Stimulated activated CD8-positive, alpha-beta memory T cell treated with anti-CD3 and anti-CD28 coated beads, Interleukin-7, amount 100 ng/mL, for 24 hours (primary cell): ENCODE data around the gene PTPRQ.
"Not testable (repeated sequence)": the region's sequence is repeated elsewhere in the genome, so short reads cannot be mapped to it uniquely, and the experiment has no call there.

Source experiments
- DNase-seq: peaks from one replicate; pipeline ENCODE4 v3.0.0-alpha.2; 2020; ENCODE audit warnings: low read depth

The PTPRQ gene

DNA sequence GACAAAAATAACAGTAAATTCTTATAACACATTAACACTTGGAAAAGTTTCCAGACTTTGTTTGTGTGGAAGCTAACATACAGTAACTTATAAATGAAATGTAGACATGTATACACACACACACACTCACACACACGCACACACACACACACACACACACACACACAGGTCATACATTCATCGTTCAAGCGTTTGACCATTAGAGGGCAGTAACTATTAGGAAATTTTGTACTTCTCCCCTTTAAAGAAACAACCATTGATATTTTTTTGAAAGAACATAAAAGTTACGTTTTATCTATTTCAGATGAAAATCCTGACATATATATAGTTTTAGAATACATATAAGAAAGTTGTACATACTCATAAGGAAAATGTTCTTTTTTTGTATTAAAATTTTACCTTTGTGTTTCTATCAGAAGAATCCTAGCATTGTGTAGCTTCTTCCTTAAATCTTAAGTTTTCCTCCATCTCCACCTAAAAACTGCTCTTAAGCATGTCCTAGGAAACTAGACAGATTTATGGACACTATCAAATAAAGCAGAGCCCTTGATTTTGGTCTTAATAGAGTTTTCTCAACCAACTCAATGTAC is 29.0 kb downstream of the PTPRQ start:
- no peak for DNase-seq

DNA sequence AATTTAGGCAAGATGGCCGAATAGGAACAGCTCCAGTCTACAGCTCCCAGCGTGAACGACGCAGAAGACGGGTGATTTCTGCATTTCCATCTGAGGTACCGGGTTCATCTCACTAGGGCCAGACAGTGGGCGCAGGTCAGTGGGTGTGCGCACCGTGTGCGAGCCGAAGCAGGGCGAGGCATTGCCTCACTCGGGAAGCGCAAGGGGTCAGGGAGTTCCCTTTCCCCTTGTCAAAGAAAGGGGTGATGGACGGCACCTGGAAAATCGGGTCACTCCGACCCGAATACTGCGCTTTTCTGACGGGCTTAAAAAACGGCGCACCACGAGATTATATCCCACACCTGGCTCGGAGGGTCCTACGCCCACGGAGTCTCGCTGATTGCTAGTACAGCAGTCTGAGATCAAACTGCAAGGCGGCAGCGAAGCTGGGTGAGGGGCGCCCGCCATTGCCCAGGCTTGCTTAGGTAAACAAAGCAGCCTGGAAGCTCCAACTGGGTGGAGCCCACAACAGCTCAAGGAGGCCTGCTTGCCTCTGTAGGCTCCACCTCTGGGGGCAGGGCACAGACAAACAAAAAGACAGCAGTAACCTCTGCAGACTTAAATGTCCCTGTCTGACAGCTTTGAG is 33.6 kb downstream of the PTPRQ start:
- DNase-seq: not testable (repeated sequence)

DNA sequence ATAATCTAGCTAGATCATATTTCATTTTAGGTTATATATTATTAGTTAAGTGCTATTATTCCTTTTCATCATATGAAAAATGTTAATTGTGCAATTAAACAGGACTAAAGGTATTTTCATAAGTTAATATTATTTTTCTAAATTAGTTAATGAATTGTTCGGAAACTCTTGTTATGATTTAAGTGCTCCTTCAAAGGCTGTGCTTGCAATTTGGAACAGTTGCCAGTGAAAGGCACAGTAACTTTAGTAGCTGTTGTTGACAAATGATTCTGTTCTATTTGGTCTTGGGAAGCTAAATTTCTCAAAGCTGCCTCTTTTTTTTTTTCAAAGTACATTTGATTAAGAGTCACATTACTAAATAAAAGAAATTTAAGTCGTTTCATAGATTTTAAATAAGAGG is 40.7 kb downstream of the PTPRQ start:
- no peak for DNase-seq

DNA sequence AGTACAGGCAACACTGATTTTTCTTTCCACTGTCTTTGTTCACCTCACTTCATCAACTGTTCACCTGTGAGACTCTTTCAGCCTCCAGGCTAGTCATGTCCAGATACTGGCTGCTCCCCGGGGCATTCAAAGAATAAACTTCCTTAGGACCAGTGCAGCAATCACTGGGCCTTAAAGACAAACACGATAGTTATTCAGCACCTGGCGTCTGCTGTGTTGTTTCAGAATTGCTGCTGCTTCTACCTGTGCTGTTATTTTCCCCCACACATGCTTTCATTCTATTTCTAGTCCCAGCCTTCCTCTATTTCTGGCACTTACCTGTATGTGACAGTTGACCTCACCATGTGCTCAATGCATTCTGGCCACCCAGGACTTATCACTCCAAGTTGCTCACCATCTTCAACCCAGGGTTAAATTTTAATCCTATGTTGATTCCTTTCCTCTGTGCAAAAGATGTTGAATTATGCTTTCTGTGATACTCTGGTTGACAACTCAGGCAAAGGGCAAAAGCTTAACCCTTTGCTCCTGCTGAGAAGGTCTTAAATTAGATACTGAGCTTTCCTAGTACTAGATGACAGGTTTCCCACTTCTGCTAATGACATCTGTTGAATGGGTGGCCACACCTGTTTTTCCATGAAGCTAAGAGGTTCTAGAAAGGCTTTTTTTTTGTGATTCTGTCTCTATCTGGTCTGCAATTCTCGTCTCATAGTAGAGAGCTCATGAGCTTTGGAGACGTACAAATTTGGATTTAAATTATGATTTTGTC is 41.4 kb downstream of the PTPRQ start:
- no peak for DNase-seq

DNA sequence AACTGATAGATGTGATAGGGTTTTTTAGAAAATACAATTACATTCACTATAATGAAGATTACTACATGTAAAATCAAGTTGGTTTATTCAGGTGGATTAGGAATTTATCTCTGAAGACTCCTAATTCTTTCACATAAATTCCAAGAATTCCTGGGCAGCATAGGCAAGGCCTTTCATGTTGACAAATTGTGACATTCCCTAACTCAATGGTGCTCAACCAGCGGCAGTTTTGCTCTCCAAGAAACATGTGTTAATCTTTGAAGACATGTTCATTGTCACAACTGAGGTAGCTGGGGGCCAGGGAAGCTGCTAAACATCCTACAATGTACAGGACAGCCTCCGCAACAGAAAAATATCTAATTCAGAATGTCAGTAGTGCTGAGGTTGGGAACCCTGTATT is 46.3 kb downstream of the PTPRQ start:
- DNase-seq: no peak

DNA sequence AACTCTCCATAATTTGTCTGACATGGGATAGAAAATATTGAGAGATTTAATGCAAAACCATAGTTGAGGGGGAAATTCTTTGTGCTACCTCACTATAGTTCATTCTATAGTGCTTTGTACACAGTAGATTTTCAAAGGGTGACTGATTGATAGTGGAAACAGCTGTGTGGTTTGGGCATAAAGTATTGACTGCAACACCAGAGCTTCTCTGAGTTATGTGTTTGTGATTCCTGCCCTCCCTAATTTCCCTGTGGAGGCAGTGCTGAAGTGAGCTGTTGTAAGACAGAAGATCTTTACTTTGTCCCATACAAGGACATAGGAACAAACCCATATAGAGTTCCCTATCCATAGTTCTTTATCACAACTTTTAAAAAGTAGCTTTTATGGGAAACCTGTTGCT is 47.1 kb downstream of the PTPRQ start:
- no peak for DNase-seq

DNA sequence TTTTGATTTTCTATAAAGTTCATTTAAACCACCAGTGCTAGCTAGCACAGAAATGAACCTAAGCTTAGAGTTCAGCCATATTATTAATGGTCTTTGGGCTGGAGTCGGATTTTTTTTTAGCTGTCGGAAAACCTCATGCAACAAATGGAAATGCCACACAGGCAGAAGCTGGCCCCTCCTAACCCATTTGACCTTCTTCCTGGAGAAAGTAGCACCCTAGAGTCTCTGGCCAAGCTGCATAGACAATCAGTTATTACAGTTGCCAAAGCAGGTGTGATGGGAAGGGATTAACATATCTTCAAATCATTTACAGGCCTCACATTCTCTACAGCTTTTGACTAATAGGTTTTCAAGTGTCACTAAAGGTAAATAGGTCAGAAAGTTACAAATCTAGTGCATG is 49.4 kb downstream of the PTPRQ start:
- DNase-seq: no peak

DNA sequence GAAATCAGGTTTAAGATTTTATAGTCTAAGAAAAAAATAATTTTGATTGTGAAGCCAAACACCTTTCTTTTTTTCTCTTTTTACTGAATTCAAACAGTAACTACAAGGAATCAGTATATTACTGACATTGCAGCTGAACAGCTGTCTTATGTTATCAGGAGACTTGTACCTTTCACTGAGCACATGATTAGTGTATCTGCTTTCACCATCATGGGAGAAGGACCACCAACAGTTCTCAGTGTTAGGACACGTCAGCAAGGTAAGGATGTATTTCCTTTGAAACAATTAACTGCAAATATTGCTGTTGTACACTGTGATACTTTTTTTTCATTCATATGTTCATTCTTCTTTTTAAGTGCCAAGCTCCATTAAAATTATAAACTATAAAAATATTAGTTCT is 50.8 kb downstream of the PTPRQ start:
- no peak for DNase-seq

DNA sequence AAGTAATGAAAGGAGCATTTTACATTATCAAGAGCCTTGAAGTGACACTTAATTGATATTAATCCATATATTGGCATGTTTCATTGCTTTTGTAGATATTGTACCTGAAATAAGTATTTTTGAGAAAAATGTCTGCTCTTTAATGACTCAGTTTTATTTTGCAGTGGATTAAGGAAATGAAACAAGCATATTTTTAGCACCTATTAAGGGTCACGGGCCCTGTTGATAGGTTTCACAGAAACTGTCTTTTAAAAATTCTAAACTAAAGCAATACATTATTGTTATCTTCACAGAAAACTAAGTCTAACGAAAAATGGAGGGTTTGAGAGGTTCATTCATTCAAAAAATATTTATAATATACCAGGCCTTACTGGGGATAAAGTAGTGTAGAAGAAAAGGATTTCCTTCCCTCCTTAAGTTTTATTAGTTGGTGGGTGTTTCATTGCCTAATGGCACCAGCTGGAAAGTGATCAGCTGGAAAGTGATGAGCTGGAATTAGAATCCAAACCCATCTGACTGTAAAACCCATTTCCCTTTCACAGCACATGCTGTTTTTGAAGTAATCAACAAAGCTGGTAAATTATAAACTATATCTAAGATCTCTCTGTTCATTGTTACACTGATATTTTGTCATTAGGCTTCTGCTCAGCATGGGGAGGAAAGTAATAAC is 54.2 kb downstream of the PTPRQ start:
- DNase-seq: no peak

DNA sequence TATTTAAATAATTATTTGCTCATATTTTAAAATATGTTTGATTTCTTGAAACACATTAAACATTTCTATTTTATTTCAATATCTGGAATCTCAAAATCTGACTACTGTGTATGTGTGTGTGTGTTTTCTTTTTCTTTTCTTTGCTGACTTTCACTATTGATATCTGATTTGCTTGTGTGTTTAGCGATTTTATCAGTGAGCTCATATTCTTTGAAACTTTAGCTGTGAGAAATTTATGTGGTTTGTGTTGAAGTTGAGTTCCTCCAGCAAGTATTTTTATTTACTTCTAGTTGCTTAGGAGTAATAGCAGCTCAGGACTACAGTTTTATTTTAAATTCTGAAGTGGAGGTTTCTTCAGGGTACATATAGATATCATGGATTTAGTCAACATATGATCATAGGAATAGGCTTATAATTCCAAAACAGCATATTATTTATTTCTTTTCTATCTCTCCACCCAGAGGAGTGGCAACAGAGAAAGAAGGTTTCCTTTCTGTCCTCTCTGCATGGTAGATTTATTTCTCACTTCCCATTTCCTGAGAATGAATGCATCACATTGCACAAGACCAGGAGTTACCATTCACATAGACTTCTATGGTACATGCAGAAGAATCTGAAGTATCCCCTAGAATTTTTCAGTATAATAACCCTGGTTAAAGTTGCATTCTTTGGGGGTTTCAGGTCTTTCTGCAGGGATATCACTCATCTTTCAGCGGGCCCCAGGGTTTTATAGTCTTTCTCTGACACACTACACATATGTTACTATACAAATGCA is 60.5 kb downstream of the PTPRQ start:
- no peak for DNase-seq

DNA sequence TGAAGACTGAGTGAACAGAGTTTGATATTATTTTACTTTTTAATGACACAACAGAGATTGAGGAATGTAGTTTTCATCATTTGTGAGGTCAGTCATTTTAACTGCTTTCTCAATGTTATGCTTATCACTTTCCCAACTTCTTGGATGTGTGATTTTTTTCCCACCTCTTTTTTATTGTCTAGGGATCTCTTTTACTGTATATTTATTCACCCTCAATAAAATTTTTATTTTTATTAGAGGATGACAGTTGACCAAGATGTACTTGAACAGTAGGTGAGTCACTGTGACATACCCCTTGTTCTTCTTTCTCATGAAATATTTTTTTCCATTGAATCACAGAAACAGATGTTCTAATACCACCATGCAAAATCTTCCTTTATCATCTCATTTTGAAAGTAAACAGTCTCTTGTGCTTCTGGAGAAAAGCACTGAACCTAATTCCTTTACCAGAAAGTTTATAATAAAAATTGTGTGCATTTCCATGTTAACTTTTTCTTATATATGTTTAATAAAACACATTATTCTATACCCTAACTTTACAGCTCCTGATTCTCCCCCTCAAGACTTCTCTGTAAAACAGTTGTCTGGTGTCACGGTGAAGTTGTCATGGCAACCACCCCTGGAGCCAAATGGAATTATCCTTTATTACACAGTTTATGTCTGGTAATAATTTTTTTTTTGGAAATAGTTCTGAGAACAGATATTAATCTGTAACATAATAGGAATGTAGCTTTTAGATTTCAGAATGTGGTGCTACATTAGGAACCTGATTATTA is 65.9 kb downstream of the PTPRQ start:
- DNase-seq: no peak

DNA sequence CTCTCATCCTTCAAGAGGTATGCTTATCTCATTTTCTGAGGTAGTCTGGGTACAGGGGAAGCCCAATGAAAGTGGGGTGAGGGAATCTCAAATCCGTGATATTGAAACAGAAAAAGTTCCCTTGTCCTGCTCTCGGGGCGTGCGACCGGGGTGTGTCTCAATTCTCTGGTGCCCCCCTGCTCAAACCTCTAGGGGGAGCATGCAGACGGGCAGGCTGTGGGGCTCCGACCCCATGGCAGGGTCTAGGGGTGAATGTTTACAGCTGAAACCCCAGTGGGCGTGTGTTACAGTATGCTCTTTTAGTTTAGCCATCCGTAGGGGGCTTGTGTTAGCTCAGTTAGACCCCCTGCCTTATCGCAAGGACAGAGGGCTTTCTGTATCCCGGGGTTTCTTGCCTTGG is 68.7 kb downstream of the PTPRQ start:
- no peak for DNase-seq

DNA sequence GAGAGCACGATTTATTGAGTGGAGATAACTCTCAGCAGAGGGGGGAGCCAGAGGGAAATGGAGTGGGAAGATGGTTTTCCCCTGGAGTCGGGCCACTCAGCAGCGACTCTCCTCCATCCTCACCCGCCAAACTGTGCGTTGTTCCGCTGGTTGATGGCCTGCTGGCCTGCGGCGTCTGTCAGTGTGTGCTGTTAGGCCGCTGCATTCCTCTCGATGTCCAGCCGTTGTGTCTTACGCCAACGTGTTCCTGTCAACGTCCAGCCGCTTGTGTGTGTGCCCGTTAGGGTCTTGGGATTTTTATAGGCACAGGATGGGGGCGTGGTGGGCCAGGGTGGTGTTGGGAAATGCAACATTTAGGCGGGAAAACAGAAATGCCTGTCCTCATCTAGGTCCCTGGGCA is 69.2 kb downstream of the PTPRQ start:
- no peak for DNase-seq

DNA sequence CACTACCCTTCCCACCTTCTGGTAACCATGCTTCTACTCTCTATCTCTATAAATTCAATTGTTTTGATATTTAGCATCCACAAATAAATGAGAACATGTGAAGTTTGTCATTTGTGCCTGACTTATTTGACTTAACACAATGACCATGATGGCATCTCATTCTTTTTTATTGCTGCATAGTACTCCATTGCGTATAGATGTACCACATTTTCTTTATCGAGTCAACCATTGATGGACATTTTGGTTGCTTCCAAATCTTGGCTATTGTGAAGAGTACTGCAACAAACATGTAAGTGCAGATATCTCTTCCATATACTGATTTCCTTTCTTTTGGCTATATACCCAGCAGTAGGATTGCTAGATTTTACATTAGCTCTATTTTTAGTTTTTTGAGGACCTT is 73.6 kb downstream of the PTPRQ start:
- no peak for DNase-seq

DNA sequence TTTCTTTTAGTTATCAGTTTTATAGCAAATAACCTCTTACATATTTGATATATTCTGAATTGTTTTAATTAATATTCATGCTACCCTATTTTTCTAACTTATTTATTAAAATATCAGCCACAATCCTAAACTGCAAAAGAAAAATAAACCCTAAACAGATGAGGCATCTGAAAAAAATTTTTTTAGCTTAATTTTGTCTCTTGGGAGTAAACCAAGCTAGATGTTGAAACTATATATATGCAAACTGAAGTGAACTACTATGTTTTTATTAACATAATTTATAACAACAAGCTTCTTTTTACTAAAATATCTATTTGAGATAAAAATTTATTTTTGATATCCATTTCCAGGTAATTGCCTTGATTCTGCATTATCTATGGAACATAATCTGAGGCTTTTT is 87.6 kb downstream of the PTPRQ start:
- DNase-seq: no peak

DNA sequence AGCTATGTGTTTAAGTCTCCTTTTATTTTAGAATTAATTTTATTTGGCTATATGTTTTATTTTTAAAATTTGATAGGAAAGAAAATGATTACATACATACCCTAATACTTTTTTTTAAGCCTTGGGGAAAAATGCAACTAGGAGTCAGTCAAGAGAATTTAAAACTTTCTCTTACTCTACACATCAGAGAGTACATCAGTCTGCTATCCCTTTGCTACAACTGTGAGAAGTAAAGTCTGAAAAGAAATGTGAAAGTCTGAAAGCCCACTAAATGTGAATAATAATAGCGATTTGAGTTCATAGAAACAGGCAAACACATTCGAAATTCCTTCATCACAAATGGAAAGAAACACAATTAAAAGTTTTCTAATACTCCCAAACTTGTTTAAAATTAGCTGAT is 95.0 kb downstream of the PTPRQ start:
- DNase-seq: no peak

DNA sequence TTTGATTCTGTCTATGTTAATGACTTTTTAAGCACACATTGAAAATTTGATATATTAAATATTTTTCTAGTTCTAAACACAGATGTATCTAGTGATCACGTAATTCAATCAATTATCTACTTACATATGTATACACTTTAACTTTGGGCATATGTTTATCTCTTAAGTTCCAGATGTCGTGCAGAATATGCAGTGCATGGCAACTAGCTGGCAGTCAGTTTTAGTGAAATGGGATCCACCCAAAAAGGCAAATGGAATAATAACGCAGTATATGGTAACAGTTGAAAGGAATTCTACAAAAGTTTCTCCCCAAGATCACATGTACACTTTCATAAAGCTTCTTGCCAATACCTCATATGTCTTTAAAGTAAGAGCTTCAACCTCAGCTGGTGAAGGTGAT is 105.3 kb downstream of the PTPRQ start:
- DNase-seq: no peak

DNA sequence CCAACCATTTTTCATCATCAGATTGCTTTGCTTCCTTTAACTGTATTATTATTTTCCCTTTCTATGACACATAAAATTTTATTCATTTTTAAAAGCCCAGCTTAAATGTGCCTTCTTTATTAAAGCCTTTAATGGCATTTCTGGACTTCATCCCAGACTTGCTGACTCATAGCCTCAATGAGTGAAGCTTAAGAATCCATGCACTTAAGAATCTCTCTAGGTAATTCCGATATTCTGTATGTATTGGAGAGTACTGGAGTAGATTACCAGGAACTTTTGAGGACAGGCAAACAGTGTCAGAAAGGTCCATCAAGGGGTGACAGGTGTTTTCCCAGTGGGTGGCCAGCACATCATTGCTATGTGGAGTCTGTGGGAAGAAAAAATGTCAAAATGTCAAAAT is 107.9 kb downstream of the PTPRQ start:
- no peak for DNase-seq

DNA sequence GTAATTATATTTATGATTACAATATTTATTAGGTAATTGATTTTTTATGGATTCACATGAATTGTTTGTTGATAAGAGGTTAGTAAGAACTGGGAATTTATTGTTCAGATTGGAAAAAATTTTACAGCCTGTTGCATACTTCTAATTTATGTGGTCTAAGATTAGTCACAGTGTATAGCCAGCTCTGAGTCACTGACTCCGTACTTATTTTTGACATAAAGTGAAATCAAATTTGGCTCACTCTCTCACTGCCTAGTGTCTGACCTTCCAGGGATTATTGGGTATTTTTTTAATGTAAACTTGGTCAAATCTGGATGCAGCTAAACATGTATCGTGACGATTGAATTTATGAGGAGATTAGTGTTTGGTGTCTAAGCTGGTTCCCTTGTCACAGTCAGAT is 109.3 kb downstream of the PTPRQ start:
- no peak for DNase-seq

DNA sequence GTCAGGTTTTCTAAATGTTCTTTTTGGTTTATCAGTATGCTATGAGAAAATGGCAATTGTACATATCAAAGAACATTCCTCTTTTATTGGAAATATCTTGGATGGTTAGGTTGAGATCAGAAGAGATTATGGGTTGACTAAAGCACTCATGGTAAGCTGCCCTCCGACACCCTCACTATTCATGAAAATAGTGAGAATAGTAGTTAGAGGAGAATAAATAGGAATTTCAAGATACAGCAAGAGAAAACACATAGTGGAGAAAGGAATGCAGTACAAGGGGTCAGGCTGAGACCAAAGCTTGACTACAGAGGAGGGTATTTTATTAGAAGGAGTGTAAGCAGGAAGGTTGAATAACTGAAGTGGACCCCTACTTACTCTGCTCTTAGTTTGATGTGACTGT is 112.5 kb downstream of the PTPRQ start:
- DNase-seq: no peak

DNA sequence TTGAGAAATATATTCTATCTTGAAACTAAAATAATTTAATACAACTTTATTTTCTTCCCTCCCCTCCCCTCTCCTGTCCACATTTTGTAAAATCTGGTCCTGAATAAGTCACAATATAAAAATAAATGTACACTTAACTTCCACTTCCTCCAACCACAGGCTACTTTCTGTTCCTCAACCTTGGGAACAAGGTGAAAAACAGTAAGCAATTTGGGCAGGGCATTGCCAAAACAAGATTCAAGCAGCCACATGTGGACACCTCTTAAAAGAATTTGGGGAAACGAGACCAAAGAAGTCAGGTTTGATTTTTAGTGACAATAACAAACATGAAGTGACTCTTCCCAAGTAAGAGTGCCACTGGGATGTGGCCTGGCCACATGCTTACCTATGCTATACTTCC is 115.7 kb downstream of the PTPRQ start:
- DNase-seq: no peak

DNA sequence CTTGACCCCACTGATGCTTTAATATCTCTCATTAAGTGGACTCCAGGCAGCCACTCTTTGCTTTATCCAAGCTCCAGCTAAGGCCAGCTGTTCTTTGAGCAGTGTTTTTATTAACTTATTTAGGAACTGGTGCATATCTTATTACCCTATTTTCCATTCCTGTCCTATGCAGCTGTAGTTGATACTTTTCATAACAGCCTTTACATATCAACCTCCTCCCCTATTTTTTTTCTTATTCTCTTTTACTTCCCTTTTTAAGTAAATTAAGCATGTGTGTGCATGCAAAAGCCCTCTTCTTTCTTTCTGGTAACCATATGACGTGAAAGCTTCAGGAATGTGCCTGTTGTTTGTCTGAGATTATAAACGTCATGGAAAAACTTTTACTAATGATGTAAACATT is 121.2 kb downstream of the PTPRQ start:
- DNase-seq: no peak
